GM18858 (cell line): ENCODE measurements around the gene PRDX5.

Experiments
- ATAC-seq: cut with Tn5 transposase; IDR thresholded peaks from one replicate; pipeline ENCODE4 v1.9.1; 2021; ENCODE audit not compliant: unreplicated experiment

Gene PRDX5

GRCh38 chr11:64343767-64344559 is 26.0 kb downstream of the PRDX5 start:
- no peak for ATAC-seq

DNA sequence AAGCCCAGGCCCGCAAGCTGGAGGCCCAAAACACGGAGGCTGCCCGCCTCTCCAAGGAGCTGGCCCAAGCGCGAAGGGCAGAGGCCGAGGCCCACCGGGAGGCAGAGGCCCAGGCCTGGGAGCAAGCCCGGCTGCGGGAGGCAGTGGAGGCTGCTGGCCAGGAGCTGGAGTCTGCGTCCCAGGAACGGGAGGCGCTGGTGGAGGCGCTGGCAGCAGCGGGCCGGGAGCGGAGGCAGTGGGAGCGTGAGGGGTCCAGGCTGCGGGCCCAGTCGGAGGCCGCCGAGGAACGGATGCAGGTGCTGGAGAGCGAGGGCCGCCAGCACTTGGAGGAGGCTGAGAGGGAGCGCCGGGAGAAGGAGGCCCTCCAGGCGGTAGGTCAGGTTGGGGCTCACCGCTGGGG is 26.9 kb downstream of the PRDX5 start:
- no peak for ATAC-seq

DNA sequence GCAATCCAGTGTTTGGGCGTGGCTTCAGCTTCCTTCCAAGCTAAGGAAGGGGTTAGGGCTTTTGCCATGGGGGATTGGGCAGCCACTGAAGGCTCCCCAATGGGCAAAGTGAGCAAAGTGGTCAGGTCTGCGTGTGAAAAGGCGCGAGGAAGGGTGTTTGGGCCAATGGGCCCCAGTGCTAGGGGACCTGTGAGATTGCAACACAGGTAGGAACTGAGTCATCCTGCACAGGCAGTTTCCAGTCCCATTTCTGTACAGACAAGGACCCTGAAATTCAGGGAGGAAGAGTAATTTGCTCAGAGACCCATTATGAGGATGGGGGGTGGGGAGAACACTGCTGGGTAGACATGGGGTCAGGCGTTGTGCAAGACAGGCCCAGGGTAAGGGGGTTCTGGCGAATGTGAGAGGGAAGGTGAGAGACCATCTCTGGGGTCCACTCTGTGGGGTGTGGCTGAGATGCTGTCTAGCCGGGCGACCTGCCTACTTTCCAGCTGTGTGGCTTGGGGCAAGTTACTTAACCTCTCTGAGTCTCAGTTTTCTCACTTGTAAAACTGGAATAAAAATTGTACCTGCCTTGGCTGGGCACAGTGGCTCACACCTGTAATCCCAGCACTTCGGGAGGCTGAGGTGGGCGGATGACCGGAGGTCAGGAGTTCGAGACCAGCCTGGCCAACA is 29.4 kb downstream of the PRDX5 start:
- ATAC-seq: no peak

DNA sequence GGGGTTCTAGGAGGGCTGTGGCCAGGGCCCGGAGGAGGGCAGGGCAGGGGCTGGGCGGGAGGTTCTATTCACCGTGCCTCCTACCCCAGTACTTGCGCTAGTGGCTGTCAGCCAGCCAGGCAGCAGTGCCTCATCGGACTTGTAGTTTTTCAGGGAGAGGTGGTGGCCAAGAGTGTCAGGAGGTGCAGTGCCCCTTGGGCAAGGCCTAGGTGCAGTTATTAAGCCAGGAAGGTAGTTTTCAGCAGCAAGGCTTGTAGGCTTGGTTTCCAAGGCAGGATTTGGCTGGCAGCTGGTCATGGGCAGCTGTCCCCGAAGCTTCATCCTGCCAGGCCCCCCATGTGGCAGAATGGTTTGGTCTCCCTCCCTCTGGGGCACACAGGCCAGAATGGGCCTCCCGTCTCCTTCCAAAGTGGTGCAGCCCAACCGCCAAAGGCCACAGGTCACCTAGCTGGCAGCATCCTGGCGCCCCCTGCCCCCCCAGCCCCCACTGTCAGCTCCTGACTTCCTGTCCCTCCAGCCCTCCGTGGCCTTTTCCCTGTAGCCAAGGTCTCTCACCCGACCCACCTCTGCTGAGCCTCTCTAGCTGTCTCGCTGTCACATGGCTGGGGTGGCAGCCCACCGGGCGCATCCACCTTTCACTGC is 30.6 kb downstream of the PRDX5 start:
- no peak for ATAC-seq

- ATAC-seq: no peak
These were observed 31.1 kb downstream of the PRDX5 start for GRCh38 chr11:64349025-64349387.

DNA sequence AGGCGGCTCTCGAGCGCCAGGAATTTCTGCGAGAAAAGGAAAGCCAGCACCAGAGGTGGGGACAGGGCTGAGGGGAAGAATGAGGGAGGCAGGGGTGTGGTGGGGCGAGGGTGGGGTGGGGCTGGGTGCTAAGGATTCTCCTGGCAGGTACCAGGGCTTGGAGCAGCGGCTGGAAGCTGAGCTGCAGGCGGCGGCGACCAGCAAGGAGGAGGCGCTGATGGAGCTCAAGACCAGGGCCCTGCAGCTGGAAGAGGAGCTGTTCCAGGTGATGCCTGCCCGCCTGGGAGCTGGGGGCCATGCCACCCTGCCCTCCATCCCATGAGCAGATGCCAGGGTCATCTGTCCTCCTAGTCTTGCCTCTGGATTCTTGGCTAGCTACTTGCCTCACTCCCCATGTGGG is 31.5 kb downstream of the PRDX5 start:
- ATAC-seq: no peak

- no peak for ATAC-seq
These were observed 33.3 kb downstream of the PRDX5 start for GRCh38 chr11:64351136-64351631.

- ATAC-seq: no peak
These were observed 34.4 kb downstream of the PRDX5 start for GRCh38 chr11:64352099-64352994.

DNA sequence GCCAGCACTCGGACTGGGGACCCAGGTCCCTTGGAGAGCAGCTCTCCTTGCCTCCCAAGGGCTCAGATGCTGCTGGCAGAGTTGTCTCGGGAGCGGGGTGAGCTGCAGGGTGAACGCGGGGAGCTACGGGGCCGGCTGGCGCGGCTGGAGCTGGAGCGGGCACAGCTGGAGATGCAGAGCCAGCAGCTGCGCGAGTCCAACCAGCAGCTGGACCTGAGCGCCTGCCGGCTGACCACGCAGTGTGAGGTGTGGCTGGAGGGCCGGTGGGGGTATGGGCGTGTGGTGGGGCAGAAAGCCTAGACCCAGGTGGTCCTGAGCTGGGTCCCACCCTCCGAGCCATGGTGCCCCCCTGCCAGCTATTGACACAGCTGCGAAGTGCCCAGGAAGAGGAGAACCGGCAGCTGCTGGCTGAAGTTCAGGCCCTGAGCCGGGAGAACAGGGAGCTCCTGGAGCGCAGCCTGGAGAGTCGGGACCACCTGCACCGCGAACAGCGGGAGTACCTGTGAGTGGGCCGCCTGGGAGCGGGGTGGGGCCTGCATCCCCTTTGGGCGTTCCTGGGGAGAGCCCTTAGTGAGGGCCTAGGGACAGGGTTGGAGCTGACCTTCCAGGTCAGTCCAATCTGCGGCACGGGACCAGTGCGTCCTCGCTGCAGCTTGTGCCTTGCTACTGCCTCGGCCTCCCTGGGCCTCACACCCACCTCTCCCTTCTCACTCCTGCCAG is 35.2 kb downstream of the PRDX5 start:
- no peak for ATAC-seq

DNA sequence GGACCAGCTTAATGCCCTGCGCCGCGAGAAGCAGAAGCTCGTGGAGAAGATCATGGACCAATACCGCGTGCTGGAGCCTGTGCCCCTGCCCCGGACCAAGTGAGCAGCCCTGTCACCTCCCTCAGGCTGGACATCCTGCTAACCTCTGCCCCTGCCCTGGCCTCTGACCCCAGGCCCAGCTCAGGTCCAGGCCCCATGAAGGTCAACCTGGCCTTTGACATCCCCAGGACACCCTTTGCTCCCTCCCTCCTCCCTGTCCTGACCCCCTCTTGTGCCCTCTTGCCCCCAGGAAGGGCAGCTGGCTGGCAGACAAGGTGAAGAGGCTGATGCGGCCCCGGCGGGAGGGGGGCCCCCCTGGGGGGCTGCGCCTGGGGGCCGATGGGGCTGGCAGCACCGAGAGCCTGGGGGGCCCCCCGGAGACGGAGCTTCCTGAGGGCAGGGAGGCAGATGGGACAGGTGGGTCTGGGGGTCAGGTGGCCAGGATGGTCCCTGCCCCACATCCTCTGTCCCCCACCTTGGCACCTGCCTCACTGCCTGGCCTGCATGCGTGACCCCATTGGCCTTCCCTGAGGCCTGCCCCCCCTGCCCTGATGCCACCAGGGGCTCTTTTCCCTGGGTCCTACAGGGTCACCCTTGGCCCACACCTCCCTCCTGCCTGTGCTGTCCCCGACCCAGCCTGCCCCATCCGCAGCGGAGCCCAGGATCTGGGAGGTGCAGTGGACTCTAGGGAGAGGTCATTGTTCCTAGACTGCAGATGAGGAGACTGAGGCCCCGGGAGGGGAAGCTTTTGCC is 36.0 kb downstream of the PRDX5 start:
- no peak for ATAC-seq

DNA sequence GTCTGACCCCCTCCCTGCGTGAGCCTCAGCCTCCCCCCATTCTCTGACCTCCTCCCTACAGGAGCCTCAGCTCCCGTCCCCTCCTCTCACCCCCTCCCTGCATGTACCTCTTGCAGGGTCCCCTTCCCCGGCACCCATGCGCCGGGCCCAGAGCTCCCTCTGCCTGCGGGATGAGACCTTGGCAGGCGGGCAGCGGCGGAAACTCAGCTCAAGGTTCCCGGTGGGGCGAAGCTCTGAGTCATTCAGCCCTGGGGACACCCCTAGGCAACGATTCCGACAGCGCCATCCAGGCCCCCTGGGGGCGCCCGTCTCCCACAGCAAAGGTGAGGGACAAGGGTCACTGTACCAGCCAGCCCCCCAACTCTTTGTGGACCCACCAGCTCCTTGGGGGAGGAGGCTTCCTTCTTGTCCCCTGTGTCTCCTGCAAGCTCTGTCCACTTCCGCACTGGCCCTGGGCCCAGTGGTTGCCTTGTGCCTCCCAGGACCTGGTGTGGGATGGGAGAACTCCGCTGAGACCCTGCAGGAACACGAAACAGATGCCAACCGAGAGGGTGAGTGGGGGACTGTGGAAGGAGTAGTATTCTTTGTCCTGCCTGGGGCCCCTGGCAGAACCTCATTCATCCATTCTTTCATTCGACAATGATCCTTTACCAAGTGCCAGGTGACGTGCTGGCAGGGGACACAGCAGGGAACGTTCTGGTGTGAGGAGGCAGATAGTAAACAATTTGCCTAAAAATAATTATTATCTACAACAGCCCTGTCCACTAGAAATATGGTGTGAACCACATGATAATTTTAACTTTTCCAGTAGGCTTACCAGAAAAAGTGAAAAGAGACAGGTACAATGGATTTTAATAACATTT is 37.4 kb downstream of the PRDX5 start:
- ATAC-seq: no peak

DNA sequence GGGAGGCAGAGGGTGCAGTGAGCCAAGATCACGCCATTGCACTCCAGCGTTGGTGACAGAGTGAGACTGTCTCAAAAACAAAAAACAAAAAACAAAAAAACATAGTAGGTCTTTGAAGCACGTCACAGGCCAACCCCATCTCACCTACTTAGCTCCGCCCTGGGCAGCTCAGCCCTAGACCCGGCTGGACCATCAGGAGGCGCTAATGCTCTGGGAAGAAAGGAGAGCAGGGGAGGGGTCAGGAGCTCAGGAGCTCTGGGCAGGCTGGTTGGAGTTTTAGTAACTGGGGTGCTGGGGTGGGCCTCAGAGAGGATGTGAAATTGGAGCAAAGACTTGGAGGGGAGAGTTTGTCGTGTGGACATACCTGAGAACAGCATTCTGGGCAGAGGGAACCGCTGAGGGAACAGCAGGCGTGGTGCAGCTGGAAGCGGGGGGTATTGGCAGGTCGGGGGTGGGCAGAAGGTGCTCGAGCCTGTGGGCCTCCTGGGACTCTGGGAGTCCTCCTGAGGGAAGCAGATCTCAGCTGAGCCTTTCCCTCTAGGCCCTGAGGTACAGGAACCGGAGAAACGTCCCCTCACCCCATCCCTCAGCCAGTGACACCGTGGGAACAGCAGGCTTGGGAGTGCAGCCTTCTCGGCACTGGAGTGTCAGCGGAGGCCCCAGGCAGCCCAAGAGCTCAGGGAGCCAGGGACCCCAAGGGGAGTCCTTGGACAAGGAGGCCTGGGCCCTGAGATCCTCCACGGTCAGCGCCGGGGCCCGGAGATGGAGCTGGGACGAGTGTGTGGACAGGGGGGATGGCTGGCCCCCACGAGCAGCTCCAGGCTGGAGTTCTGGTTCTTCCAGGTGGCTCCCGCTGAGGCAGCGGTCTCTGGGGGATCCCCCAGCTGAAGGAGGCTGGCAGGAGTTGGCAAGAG is 38.8 kb downstream of the PRDX5 start:
- ATAC-seq: no peak

- ATAC-seq: no peak
These were observed 39.5 kb downstream of the PRDX5 start for GRCh38 chr11:64357446-64357845.

GRCh38 chr11:64357904-64358535 is 40.1 kb downstream of the PRDX5 start:
- no peak for ATAC-seq

DNA sequence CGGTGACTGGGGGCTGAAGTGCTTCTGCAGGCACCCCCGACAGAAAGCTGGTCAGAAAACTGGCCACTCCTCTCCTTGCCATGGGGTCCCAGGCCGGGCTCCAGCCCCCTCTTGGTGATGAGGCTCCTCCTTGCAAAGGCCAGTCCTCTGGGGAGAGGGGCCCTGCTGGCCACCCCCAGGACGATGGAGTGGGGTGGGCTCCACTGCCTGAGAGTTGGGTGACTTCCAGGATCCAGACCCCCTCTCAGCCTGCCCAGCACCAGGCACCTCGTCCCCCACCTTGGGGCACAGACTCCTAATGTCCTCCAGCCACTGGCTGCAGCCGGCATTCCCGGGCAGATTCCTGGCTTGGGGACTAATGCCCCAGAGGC is 40.6 kb downstream of the PRDX5 start:
- no peak for ATAC-seq

- no peak for ATAC-seq
These were observed 41.2 kb downstream of the PRDX5 start, which contains the start of gene RPS6KA4 for GRCh38 chr11:64358907-64359711. Gene RPS6KA4, plus strand, starts transcription at chr11:64359162. Its CDS starts 74 bp downstream, at chr11:64359236.
